ENCODE results near the gene FRY. TPM values are rescaled to one million over a fixed set of nuclear protein-coding genes. Genes with fewer than 3 reads are reported as not detected.

Gene FRY
- total RNA-seq, 4 donors from 2014 or later: 6.7 to 106 (median 14.1) TPM

DNA sequence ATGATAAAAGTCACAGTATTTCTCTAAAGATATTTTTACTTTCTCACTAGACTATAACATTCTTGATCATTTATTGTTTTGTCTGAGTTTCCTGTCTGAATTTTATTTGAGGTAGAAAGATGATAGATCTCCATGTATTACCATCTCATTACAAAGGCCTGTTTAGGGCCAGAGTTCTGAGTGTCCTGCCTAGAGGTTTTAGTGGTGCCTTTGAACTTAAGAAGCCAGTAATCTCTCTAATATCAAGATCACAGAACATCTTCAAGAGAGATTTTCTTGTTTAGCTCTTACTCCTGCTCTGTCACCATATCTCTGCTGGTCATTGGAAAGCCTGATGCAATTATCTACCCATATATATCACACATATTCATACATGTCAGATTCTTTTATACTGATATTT is 182.1 kb downstream of the FRY start:
- TF ChIP-seq POLR2A (IDR thresholded peaks at IDR 0.05) (no peak), CTCF (IDR thresholded peaks at IDR 0.05) (no peak)
- H3K4me3 ChIP-seq: no peak overlapping the region
- H3K9me3 ChIP-seq: no peaks in the 10 kb centered on the region
- no peak for DNase-seq
- no peaks in the 10 kb centered on the region for H3K36me3 ChIP-seq
- no peaks in the 10 kb centered on the region for H3K27me3 ChIP-seq
- no peaks in the 10 kb centered on the region for H3K4me1 ChIP-seq
- H3K27ac ChIP-seq: no peak overlapping the region

DNA sequence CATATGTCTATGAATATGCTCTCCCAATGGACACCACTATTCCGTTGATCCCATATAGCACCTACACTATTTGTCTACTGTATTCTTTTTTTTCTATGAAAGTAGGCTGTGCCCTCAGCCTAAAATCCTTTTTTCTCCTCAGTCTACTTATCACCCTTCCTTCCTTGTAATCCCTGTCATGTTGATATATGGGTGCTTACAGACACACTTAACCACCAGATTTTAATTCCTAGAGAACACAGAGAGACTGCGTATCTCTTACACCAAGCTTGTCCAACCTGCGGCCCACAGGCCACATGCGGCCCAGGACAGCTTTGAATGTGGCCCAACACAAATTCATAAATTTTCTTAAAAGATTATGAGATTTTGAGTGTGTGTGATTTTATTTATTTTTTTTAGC is 182.5 kb downstream of the FRY start:
- TF ChIP-seq CTCF (IDR thresholded peaks at IDR 0.05) (no peak), POLR2A (IDR thresholded peaks at IDR 0.05) (no peak)
- Histone ChIP-seq H3K4me1 (no peaks in the 10 kb centered on the region), H3K27me3 (no peaks in the 10 kb centered on the region), H3K9me3 (no peaks in the 10 kb centered on the region), H3K36me3 (no peaks in the 10 kb centered on the region), H3K27ac (no peak overlapping the region), H3K4me3 (no peak overlapping the region)
- DNase-seq: no peak

DNA sequence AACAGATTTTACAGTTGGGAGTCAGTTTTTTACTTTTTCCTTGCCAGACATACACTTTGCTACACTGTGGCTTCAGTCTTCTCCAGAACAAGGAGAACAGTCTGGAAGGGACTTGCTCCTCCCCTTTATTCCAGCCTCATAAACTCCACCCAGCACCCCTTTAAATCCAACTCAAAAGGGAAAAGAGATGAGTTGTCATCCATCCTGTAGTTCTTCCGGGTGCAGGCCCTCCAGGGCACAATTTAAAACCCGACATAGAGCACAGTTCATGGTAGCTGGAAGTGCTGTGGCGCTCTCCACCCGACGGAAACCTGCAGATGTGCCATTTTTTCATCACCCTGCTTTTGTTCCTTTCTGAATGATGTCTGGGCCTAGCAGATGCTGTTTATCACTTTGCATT is 184.7 kb downstream of the FRY start:
- Histone ChIP-seq H3K27ac (no peak overlapping the region), H3K27me3 (no peaks in the 10 kb centered on the region), H3K4me1 (no peaks in the 10 kb centered on the region), H3K36me3 (no peaks in the 10 kb centered on the region), H3K4me3 (no peak overlapping the region), H3K9me3 (no peaks in the 10 kb centered on the region)
- DNase-seq: no peak
- no peak for TF ChIP-seq POLR2A (IDR thresholded peaks at IDR 0.05)
- TF ChIP-seq CTCF (IDR thresholded peaks at IDR 0.05): no peak

DNA sequence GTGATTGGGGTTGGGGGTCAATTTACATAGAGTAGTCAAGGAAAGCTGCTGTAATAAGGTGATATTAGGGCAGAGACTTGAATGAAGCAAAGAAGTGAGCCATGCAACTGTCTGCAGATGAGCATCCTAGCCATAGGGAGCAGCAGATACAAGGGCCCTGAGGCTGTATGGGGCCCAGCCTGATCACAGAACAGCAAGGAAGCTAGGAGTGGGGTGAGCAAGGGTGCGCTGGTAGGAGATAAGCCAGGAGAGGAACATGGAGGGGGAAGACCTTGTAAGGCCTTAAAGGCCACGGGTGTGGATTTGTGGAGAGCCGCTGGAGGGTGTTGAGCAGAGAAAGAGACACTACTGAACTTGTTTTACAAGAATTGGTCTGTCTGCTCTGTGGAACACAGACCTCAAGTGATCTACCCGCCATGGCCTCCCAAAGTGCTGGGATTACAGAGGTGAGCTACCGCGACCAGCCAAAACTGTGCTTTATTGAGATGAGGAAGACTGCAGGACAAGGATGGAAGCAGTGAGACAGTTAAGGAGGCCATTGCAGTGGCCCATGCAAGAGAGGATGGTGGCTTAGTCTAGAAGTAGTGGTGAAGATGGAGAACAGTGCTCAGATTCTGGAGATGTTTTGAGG is 190.6 kb downstream of the FRY start:
- DNase-seq: no peak
- no peak for TF ChIP-seq POLR2A (IDR thresholded peaks at IDR 0.05)
- no peaks in the 10 kb centered on the region for H3K27me3 ChIP-seq
- H3K36me3 ChIP-seq: no peaks in the 10 kb centered on the region
- H3K4me3 ChIP-seq: no peak overlapping the region
- no peak overlapping the region for H3K27ac ChIP-seq
- H3K4me1 ChIP-seq: no peaks in the 10 kb centered on the region
- H3K9me3 ChIP-seq: no peaks in the 10 kb centered on the region

- Histone ChIP-seq H3K27me3 (no peaks in the 10 kb centered on the region), H3K36me3 (no peaks in the 10 kb centered on the region), H3K4me3 (no peak overlapping the region), H3K4me1 (no peaks in the 10 kb centered on the region), H3K9me3 (no peaks in the 10 kb centered on the region), H3K27ac (no peak overlapping the region)
- no peak for DNase-seq
- TF ChIP-seq POLR2A (IDR thresholded peaks at IDR 0.05): no peak
- TF ChIP-seq CTCF (IDR thresholded peaks at IDR 0.05): no peak
These were observed 193.3 kb downstream of the FRY start for GRCh38 chr13:32224916-32225315.

DNA sequence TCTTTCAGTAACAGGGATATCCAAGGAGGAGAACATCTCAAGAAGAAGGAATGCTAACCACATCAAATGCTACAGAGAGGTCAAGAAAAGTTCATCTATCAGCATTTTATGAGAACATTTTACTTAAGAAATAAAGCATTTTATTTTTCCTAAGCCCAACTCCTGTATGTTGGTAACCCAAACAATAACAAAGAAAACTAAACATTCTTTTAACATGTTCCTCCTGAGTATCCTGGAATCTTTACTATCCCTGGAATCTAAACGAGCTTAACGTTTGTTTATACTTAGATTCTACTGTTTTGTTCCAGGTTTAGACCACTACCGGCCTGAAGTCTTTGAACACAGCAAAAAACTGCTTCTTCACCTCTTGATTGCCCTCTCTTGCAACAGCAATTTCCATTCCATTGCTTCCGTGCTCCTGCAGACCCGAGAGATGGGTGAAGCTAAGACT is 193.9 kb downstream of the FRY start:
- Histone ChIP-seq H3K36me3 (no peaks in the 10 kb centered on the region), H3K27me3 (no peaks in the 10 kb centered on the region), H3K4me3 (no peak overlapping the region), H3K9me3 (no peaks in the 10 kb centered on the region), H3K4me1 (no peaks in the 10 kb centered on the region), H3K27ac (no peak overlapping the region)
- DNase-seq: no peak
- TF ChIP-seq CTCF (IDR thresholded peaks at IDR 0.05): no peak
- no peak for TF ChIP-seq POLR2A (IDR thresholded peaks at IDR 0.05)

All from Peyer's patch (tissue), 4 donors.